HG03342 (cell line): ENCODE measurements around the gene ESYT2.
"Not testable (repeated sequence)": the region's sequence is repeated elsewhere in the genome, so short reads cannot be mapped to it uniquely, and the experiment has no call there.

Source experiments
- ATAC-seq: cut with Tn5 transposase; IDR thresholded peaks from one replicate; pipeline ENCODE4 v1.9.1; 2021; ENCODE audit warnings: mild to moderate bottlenecking, moderate library complexity; ENCODE audit not compliant: unreplicated experiment

Gene ESYT2, protein sequence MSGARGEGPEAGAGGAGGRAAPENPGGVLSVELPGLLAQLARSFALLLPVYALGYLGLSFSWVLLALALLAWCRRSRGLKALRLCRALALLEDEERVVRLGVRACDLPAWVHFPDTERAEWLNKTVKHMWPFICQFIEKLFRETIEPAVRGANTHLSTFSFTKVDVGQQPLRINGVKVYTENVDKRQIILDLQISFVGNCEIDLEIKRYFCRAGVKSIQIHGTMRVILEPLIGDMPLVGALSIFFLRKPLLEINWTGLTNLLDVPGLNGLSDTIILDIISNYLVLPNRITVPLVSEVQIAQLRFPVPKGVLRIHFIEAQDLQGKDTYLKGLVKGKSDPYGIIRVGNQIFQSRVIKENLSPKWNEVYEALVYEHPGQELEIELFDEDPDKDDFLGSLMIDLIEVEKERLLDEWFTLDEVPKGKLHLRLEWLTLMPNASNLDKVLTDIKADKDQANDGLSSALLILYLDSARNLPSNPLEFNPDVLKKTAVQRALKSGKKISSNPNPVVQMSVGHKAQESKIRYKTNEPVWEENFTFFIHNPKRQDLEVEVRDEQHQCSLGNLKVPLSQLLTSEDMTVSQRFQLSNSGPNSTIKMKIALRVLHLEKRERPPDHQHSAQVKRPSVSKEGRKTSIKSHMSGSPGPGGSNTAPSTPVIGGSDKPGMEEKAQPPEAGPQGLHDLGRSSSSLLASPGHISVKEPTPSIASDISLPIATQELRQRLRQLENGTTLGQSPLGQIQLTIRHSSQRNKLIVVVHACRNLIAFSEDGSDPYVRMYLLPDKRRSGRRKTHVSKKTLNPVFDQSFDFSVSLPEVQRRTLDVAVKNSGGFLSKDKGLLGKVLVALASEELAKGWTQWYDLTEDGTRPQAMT

DNA sequence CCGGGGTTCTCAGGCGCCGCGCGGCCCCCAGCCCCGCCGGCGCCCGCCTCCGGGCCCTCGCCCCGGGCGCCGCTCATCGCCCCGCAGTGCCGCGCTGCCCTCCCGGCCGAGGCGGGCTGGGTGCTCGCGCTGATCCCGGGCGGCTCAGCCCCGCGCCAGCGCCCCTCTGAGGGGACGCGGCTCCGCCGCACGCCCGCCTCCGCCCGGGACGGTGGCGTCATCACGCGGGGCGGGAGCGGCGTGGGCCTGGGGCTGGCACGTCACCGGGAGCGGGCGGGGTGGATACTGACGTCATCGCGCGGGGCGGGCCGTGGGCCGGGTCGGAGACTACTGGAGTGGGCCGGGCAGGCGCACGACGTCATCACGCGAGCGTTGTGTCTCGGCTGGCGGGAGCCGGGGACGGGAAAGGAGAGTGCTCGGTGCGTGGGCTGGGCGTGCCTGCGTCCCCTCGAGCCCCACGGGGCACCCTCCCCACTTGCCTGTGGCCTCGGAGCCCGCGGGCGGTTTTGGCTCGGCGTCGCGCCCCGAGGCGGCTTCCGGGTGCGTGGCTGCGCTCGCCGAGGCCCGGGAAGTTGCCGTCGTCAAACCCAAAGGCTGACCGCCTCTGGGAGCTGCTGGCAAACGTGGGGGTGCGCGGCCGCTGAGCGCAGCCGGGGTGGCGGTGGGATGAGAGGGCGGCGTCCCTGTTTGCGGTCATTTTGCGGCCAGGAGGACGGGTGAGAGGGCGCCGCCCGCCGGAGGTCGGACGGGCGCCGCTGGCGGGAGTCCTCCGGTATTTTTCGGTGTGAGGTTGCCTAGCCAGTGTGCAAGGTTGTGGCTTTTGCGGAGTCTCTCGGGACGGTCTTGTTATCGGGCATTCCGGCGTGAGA lies at the start of gene ESYT2:
TSS of gene ESYT2 (minus strand) at position 168 of the 869 bp plus-strand sequence. CDS start at position 77, 91 bp downstream.
- peak; percentile 81 for ATAC-seq

DNA sequence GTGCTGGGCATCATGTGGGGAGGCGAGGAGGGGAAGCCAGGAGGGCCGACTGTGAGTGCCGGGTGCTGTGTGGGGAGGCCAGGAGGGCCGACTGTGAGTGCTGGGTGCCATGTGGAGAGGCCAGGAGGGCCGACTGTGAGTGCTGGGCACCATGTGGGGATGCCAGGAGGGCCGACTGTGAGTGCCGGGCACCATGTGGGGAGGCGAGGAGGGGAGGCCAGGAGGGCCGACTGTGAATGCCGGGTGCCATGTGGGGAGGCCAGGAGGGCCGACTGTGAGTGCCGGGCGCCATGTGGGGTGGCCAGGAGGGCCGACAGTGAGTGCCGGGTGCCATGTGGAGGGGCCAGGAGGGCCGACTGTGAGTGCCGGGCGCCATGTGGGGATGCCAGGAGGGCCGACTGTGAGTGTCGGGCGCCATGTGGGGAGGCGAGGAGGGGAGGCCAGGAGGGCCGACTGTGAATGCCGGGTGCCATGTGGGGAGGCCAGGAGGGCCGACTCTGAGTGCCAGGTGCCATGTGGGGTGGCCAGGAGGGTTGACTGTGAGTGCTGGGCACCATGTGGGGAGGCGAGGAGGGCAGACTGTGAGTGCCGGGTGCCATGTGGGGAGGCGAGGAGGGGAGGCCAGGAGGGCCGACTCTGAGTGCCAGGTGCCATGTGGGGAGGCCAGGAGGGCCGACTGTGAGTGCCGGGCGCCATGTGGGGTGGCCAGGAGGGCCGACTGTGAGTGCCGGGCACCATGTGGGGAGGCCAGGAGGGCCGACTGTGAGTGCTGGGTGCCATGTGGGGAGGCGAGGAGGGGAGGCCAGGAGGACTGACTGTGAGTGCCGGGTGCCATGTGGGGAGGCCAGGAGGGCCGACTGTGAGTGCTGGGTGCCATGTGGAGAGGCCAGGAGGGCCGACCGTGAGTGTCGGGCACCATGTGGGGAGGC lies 49.1 kb upstream of the ESYT2 start:
- not testable (repeated sequence) for ATAC-seq

DNA sequence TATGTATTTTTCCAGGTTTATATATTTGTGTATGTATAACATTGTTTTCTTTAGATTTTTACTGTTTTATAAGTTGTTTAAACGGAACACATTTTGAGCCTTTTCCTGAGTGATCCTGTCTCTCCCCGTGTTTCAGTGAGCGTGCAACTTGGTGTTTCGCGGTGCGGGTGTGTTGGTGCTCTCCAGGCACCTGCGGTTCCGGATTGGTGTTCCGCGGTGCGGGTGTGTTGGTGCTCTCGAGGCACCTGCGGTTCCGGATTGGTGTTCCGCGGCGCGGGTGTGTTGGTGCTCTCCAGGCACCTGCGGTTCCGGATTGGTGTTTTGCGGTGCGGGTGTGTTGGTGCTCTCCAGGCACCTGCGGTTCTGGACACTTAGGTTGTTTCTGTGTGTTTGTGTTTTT lies 47.7 kb upstream of the ESYT2 start:
- ATAC-seq, result no peak

DNA sequence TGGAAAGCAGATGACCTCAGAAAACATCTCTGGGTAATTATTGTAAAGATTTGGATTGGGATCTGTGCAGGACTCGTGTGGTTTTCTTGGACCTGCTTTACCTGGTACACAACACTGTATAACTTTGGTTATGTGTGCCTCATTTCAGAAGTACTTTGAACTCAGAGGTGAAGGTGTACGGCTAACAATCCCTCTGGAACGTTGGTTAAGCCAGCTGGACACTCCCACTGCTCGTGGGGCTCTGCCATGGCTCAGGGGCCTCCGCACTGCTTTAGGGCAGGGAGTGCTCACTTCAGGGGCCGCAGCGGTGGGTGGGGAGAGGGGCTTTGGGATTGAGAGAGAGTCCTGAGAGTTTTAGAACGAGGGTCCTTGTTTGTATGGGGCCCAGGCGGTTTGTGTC lies 40.6 kb upstream of the ESYT2 start:
- no peak for ATAC-seq

DNA sequence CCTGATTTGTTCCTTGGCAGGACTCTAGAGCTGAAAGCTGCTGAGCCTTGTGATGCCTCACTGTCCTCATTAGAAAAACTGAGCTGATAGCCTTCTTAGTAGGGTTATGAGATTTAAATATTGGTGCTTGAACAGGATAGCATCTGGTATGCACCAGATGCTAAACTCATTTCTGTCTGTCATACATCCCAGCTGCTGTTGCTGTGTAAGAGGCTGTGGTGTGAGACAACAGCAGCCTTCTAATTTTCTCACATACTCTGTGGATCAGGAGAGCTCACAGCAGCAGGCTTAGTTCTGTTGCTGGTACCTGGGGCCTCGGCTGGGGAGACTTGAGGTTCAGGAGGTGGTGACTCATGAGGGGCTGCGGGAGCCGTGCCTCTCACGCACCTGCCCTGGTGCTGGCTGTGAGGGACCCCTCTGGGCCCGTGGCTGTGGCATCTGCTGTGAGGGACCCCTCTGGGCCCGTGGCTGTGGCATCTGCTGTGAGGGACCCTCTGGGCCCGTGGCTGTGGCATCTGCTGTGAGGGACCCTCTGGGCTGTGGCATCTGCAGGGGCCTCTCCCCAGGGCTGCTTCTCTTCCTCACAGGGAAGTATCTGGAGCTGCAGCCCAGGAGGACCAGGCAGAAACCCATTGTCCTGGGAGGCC lies 39.6 kb upstream of the ESYT2 start:
- no peak for ATAC-seq

DNA sequence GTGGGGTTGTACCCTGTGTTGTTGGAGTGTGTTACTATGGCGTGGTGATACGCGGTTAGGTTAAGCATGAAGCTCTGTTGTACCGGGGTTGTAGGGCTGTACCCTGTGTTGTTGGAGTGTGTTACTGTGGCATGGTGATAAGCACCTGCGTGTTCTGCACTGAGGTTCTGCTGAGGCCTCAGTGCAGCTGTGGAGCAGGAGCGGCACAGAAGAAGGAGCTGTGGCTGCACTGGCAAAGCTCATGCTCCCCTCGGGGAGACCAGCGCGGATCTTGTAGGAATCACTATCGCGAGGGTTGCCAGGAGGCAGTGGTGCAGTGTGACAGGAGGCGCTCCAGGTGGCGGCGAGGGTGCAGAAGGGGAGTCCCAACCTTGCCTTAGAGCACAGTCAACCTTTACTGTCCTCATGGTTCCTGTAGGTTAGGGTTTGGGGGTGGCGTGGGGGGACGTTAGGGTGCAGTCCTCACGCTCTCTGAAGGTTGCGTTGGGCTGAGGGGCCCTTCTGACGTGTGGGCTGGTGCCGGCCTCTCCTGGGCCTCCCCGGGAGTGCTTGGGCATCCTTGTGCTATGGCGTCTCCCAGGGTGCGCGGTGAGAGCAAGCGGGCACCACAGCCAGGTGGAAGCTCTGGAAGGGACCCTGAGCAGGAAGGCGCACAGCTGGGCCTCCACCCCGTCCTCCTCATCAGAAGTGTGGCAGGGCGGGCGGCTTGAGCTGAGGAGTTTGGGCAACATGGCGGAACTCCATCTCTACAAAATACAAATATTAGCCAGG lies 38.1 kb upstream of the ESYT2 start:
- no peak for ATAC-seq

DNA sequence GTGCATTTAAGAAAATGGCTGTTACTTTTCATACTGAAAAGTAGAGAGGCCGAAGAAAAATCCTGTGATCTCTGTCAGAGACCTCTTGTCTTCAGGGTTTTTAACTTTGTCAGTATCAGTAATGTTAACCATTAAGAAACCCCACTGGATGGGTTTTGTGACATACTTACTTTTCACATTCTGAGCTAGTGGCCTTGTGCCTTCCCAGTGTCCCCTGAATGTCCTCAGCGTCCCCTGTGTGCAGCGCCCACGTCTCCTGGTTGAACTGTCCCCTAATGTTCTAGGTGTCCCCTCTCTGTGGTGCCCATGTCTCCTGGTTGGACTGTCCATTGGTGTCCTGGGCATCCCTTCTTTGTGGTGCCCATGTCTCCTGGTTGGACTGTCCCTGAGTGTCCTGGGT lies 36.7 kb upstream of the ESYT2 start:
- no peak for ATAC-seq

DNA sequence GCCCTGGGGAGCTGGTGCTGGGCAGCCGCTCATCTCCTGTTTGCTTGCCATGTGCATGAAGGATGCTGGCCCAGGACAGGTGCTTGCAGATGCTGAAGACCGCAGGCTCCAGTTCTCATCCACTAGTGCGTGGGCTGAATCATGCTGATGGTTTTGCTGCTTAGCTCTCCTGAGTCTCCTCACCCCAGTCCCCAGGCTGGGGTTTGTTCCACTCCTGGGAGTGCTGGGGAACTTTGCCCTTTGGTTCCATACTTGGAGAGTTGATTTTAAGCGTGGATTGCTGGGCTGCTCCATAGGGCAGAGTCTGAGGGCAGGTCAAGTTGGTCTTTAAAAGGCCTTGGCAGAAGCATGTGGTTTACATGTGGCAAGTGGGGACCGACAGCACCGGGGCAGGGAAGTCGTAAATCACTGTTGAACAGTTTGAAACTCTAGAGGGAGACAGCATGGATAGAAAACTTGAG lies 36.2 kb upstream of the ESYT2 start:
- ATAC-seq, result no peak

DNA sequence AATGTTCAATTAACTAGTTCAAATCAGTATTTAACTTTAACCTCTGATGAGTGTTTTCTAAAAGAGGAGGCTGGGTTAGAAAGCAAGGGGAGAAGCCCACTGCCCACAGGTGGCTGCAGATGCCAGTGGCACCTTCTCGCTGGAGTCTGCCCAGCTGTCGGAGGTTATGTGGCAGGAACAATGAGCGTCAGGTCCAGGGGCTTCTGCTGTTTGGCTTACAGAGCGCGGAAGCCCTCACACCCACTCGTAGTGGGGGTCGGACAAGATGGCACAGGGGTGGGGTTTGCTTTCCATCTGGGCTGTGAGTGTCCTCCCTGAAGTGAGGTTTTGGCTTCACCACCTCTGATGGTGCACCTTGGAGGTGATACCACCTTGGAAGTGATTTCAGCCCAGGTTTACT lies 35.5 kb upstream of the ESYT2 start:
- no peak for ATAC-seq

DNA sequence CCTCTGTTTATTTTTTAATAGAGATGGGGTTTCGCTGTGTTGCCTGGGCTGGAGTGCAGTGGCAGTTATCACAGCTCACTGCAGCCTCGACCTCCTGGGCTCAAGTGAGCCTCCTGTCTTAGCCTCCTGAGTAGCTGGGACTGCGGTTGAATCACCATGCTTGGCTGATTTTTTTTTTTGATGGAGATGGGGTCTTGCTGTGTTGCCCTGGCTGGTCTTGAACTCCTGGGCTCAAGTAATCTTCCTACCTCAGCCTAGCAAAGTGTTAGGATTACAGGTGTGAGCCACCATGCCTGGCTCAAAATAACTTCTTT lies 35.2 kb upstream of the ESYT2 start:
- no peak for ATAC-seq

DNA sequence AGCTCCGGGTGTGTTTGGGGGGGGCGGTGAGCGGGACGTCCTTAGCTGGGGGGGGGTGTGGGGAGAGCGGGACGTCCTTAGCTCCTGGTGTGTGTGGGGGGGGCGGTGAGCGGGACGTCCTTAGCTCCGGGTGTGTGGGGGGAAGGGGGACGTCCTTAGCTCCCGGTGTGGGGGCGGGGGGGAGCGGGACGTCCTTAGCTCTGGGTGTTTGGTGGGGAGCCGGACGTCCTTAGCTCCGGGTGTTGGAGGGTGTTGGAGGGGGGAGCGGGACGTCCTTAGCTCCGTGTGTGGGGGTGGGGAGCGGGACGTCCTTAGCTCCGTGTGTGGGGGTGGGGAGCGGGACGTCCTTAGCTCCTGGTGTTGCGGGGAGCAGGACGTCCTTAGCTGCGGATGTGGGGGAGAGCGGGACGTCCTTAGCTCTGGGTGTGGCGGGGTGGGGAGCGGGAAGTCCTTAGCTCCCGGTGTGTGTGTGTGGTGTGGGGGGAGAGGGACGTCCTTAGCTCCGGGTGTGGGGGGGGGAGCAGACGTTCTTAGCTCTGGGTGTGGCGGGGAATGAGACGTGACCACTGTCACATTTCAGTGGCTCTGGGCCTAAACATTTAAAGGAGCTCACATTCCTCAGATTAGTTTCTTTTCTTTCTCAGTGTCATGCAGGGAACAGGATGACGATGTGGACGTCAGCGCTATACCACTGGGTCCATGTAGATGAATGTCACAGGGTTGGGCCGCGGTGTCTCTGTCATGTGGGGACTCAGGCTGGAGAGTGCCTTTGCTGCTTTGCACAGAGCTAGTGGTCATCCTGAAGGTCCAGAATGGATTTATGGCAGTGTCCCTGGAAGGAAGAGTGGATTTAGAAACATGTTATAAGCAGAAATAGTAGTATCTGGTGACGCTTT lies 34.5 kb upstream of the ESYT2 start:
- ATAC-seq, result peak; percentile 39

DNA sequence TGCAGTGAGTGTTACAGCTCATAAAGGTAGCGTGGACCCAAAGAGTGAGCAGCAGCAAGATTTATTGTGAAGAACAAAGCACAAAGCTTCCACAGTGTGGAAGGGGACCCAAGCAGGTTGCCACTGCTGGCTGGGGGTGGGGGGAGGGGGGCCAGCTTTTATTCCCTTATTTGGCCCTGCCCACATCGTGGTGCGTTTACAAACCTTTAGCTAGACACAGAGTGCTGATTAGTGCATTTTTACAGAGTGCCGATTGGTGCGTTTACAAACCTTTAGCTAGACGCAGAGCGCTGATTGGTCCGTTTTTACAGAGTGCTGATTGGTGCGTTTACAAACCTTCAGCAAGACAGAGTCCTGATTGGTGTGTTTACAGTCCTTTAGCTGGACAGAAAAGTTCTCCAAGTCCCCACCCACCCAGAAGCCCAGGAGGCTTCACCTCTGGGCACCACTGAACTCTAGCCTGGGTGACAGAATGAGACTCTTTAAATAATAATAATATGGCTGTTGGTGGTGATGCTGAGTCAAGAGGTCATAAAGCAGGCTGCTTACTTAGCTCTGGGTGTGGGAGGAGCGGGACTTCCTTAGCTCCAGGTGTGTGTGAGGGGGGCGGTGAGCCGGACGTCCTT lies 33.8 kb upstream of the ESYT2 start:
- ATAC-seq, result peak; percentile 54

DNA sequence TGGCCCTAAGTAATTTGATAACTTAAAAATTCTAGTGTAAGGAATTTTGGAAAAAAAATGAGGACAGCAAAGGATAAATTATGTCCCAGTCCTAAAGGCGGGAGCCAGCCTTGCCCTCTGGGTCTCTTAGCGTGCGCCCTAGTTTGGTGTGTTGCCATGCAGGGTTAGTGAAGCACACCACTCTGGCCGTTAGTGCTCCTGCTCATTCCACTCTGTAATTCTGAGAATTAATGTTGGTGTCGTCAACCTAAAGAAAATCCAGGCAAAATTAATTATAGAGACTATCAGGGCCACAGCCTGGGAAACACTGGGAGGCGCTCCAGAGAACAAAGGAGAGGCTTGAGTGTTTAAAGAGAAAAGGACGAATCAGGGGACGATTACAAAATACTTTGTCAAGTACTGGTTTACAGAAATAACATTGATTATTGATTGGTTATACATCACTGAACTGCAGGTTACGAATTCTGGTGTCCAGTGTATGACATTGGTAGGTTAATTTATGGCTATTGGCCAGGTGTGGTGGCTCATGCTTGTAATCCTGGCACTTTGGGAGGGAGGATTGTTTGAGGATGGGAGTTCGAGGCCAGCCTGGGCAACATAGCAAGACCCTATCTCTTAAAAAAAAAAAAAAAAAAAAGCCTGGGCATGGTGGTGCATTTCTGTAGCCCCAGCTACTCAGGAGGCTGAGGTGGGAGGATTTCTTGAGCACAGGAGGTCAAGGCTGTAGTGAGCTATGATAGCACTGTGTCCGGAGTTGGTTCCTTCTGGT lies 32.8 kb upstream of the ESYT2 start:
- ATAC-seq, result no peak

DNA sequence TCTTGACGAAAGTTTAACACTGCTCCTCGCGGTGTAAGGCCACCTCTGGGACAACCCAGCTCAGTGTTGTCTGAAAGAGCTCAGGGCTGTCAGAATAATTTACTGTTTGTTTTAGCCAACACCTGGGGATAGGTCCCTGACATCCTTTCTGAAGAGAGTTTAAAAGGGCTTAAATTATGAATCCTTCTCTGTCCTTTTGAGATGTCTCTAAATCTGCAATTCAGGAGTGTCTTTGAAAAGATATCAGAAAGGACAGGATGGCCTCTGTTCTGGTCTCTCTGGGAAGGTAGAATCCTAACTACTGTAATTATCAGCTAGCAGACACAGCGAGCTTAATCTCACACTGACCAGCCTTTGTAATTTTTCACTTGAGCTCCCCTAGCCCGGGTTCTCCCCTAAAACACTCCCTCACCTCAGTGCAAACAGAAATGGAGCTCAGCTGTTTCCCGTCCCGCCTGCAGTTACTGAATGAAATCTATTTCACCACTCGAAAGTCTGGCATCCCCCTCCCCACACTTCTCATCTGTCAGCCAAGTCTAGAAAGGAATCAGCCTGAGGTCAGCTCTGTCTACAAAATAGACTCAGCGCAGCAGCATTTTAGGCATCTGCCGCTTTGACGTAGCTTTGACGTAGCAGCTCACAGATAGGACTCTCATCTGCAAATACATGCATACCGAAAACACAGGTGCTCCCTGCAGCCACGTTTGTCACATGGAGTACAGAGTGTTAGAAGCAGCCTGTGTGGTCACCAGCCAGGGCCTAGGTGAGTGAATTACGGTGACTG lies 31.9 kb upstream of the ESYT2 start:
- no peak for ATAC-seq

DNA sequence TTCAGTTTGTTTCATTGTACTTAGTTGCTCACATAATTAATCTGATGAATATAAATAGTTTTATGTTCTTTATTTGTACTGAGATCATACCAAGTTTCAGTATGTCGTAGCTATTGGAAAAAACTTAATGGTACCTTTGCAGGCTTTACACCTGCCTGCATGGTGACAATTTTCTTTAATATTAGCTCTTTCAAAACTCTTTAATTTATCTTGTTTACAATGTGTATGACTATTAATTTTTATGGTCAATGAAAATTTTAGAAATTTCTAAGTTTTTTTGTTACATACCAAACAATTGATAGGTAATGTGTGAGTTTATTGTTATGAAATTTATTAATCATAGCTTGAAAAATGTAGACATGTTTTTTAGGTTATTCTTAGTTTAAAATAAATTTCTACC lies 31.1 kb upstream of the ESYT2 start:
- ATAC-seq, result no peak
